Esophagus muscularis mucosa (tissue), 4 donors: ENCODE results near the gene TAF3. TPM values are rescaled to one million over a fixed set of nuclear protein-coding genes. Genes with fewer than 3 reads are reported as not detected.

Experiments used
- DNase-seq: peaks from one replicate; pipeline ENCODE4 v3.0.0-alpha.2; 2017; ENCODE audit errors: extremely low spot score
- H3K27ac ChIP-seq, 4 donors: fragments of 200-600 bp; sonication (generic); replicated peaks in 1 of 4; 1 replicate in 3 of 4; 2 replicates in 1 of 4; pipeline ENCODE4 v1.5.1; 2016 to 2019; ENCODE audit warnings: mild to moderate bottlenecking in 1 of 4
- H3K27me3 ChIP-seq, 4 donors: fragments of 200-600 bp; sonication (generic); one replicate each; pipeline versions ENCODE4 v1.5.1 to v1.6.0; 2016 to 2019
- H3K36me3 ChIP-seq, 4 donors: fragments of 200-600 bp; sonication (generic); one replicate each; pipeline ENCODE4 v1.5.1; 2016 to 2019
- H3K4me1 ChIP-seq, 4 donors: fragments of 200-600 bp; sonication (generic); one replicate each; pipeline ENCODE4 v1.5.1; 2016 to 2019
- H3K4me3 ChIP-seq, 4 donors: fragments of 200-600 bp; sonication (generic); 1 replicate in 2 of 4; 2 replicates in 2 of 4; pipeline ENCODE4 v1.5.1; 2016 to 2019; ENCODE audit warnings: mild to moderate bottlenecking in 4 of 4, moderate library complexity in 1 of 4
- H3K9me3 ChIP-seq, 4 donors: fragments of 200-600 bp; sonication (generic); 1 replicate in 3 of 4; 2 replicates in 1 of 4; pipeline ENCODE4 v1.5.1; 2016 to 2019
- CTCF ChIP-seq, 3 experiments: fragments of 200-600 bp in 2 of 3; fragments of 450-650 bp in 1 of 3; sonication (generic) in 2 of 3; IDR thresholded peaks; one replicate each; pipeline ENCODE4 v1.5.1; 2017 to 2019; ENCODE audit warnings: antibody characterized with exemption in 3 of 3, mild to moderate bottlenecking in 2 of 3, moderate library complexity in 1 of 3
- EP300 ChIP-seq: sonication (generic); formaldehyde crosslinking; IDR thresholded peaks from one replicate; pipeline ENCODE4 v1.6.1; 2017; ENCODE audit warnings: antibody characterized with exemption
- POLR2A ChIP-seq: fragments of 450-650 bp; IDR thresholded peaks from one replicate; pipeline ENCODE4 v1.6.1; 2017; ENCODE audit warnings: antibody characterized with exemption, moderate library complexity, mild to moderate bottlenecking, low read depth
- POLR2AphosphoS5 ChIP-seq, 2 donors: sonication (generic); formaldehyde crosslinking; IDR thresholded peaks; one replicate each; pipeline ENCODE4 v1.6.1; 2017; ENCODE audit warnings: antibody characterized with exemption in 2 of 2
- WGBS: methylation state at CpG from one replicate; pipeline ENCODE4 v1.1.5; 2018; 5-methylcytosine and 5-hydroxymethylcytosine counted together
- intact Hi-C: fragments of 100-400 bp; cut with DNase I; formaldehyde crosslinking; loops from one replicate; pipeline ENCODE4 v1.15.1; 2023
- total RNA-seq, 4 donors: library from RNA; depleted of rRNA; stranded (reverse); fragments of >200 nt; gene quantifications; one replicate each; pipeline versions ENCODE4 v1.1.0 to v1.2.1, GENCODE V29; 2016

TAF3 gene
- total RNA-seq, 4 donors from 2014 or later: 8.8 to 11.2 (median 10.7) TPM

- H3K27ac ChIP-seq: no peak overlapping the region
- peaks cover 0 to under 1% (median 0%) of the 10 kb centered on the region in 4 donors for H3K36me3 ChIP-seq
- peaks cover 0 to 74% (median 9%) of the 10 kb centered on the region in 4 donors for H3K27me3 ChIP-seq
- H3K4me1 ChIP-seq: peaks cover 0 to 11% (median 4%) of the 10 kb centered on the region in 4 donors
- 44% methylated on average over 13 of the region's 13 CpGs for WGBS
- H3K4me3 ChIP-seq: no peak overlapping the region
- intact Hi-C loops: no loop called here
- no peak for DNase-seq
- TF ChIP-seq EP300: no peak
- TF ChIP-seq CTCF (IDR thresholded peaks at IDR 0.05): no peak
- no peak for TF ChIP-seq POLR2A
- TF ChIP-seq POLR2AphosphoS5 (IDR thresholded peaks at IDR 0.05): no peak
- no peaks in the 10 kb centered on the region for H3K9me3 ChIP-seq
These were observed 245.6 kb downstream of the TAF3 start for GRCh38 chr10:8063935-8064334.

GRCh38 chr10:8064436-8064835 is 246.1 kb downstream of the TAF3 start:
- Histone ChIP-seq H3K27ac (no peak overlapping the region), H3K9me3 (no peaks in the 10 kb centered on the region), H3K27me3 (peaks cover 0 to 74% (median 8%) of the 10 kb centered on the region in 4 donors), H3K4me1 (peaks cover 0 to 8% (median 4%) of the 10 kb centered on the region in 4 donors), H3K36me3 (peaks cover 0 to 5% (median 0%) of the 10 kb centered on the region in 4 donors), H3K4me3 (no peak overlapping the region)
- 48% methylated on average over 5 of the region's 5 CpGs for WGBS
- DNase-seq: no peak
- intact Hi-C loops: no loop called here
- TF ChIP-seq POLR2AphosphoS5 (IDR thresholded peaks at IDR 0.05) (no peak), EP300 (no peak), POLR2A (no peak), CTCF (IDR thresholded peaks at IDR 0.05) (no peak)

- Histone ChIP-seq H3K4me1 (no peaks in the 10 kb centered on the region), H3K27me3 (peaks cover 0 to 71% (median 6%) of the 10 kb centered on the region in 4 donors), H3K27ac (no peak overlapping the region), H3K36me3 (peaks cover 0 to 13% (median 0%) of the 10 kb centered on the region in 4 donors), H3K9me3 (no peaks in the 10 kb centered on the region), H3K4me3 (no peak overlapping the region)
- intact Hi-C loops: no loop called here
- no peak for TF ChIP-seq CTCF (IDR thresholded peaks at IDR 0.05)
- no peak for TF ChIP-seq POLR2AphosphoS5 (IDR thresholded peaks at IDR 0.05)
- no peak for TF ChIP-seq EP300
- no peak for TF ChIP-seq POLR2A
- DNase-seq: no peak
- WGBS: 39% methylated on average over 2 of the region's 2 CpGs
These were observed 247.3 kb downstream of the TAF3 start for GRCh38 chr10:8065651-8066050.

- Histone ChIP-seq H3K9me3 (no peaks in the 10 kb centered on the region), H3K36me3 (peaks cover 0 to 13% (median 0%) of the 10 kb centered on the region in 4 donors), H3K4me1 (no peaks in the 10 kb centered on the region), H3K27ac (no peak overlapping the region), H3K27me3 (peaks cover 0 to 71% (median 6%) of the 10 kb centered on the region in 4 donors), H3K4me3 (no peak overlapping the region)
- TF ChIP-seq POLR2AphosphoS5 (IDR thresholded peaks at IDR 0.05): no peak
- TF ChIP-seq CTCF (IDR thresholded peaks at IDR 0.05): no peak
- TF ChIP-seq POLR2A: no peak
- TF ChIP-seq EP300: no peak
- DNase-seq: no peak
- 39% methylated on average over 1 of the region's 1 CpG for WGBS
- intact Hi-C loops: no loop called here
These were observed 247.8 kb downstream of the TAF3 start for GRCh38 chr10:8066124-8066523.

Other genes with a start within 250 kb of the TAF3 start
- gene ITIH5, start 151.5 kb upstream of the TAF3 start, total RNA-seq: 10 to 100 TPM; 24.9 to 68.1 (median 39.0) TPM
- gene ITIH2, start 115.2 kb upstream of the TAF3 start, total RNA-seq: not detected
- 1 to 10 TPM; 3.1 to 8.3 (median 6.1) TPM for gene KIN, start 30.5 kb upstream of the TAF3 start, total RNA-seq
- 100 to 1,000 TPM; 220 to 321 (median 258) TPM for gene ATP5F1C, start 30.3 kb upstream of the TAF3 start, total RNA-seq
- under 1 TPM in 3 of 4 donors, not detected in 1; 0.19 to 0.46 (median 0.33) TPM for gene GATA3, start 236.2 kb downstream of the TAF3 start, total RNA-seq